ENCODE measurements around the gene FAM107B. TPM values are rescaled to one million over a fixed set of nuclear protein-coding genes. Genes with fewer than 3 reads are reported as not detected.
"Not testable (repeated sequence)": the region's sequence is repeated elsewhere in the genome, so short reads cannot be mapped to it uniquely, and the experiment has no call there.

The FAM107B gene
- total RNA-seq, 2 experiments from 2014 or later: 105 to 129 TPM

- Mint-ChIP-seq H3K9me3 (peaks cover 6% of the 10 kb centered on the region), H3K27ac (no peak overlapping the region), H3K27me3 (ENCODE audit: low read depth) (no peaks in the 10 kb centered on the region), H3K4me3 (no peak overlapping the region), H3K36me3 (ENCODE audit: low read depth) (no peaks in the 10 kb centered on the region), H3K4me1 (ENCODE audit: low read depth) (no peaks in the 10 kb centered on the region)
- CTCF ChIA-PET: no interaction called here
- intact Hi-C loops (cut with micrococcal nuclease): no loop called here
- no peak for DNase-seq
These were observed 77.9 kb downstream of the FAM107B start for GRCh38 chr10:14696821-14697220.

DNA sequence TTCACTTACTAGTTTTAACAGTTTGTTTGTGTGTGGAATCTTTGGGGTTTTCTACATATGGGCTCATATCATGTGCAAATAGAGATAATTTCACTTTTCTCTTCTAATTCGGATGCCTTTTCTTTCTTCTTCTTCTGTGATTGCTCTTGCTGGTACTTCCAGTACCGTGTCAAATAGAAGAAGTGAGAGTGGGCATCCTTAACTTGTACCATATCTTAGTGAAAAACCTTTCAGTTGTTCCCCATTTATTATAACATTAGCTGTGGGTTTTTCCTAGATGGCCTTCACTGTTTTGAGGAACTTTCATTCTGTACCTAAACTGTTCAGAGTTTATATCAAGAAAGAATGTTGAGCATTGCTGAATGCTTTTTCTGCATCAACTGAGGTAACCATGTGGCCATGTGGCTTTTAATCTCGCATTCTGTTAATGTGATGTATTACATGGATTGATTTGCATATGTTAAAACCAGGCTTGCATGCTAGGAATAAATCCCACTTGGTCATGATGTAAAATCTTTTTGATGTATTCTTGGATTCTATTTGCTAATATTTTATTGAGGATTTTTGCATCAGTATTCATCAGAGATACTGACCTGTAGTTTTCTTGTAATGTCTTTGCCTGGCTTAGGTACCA lies 78.7 kb downstream of the FAM107B start:
- intact Hi-C loops (cut with micrococcal nuclease): no loop called here
- CTCF ChIA-PET: no interaction called here
- Mint-ChIP-seq H3K27ac (no peak overlapping the region), H3K9me3 (peaks cover 6% of the 10 kb centered on the region), H3K4me1 (ENCODE audit: low read depth) (no peaks in the 10 kb centered on the region), H3K4me3 (no peak overlapping the region), H3K36me3 (ENCODE audit: low read depth) (no peaks in the 10 kb centered on the region), H3K27me3 (ENCODE audit: low read depth) (no peaks in the 10 kb centered on the region)
- DNase-seq: no peak

DNA sequence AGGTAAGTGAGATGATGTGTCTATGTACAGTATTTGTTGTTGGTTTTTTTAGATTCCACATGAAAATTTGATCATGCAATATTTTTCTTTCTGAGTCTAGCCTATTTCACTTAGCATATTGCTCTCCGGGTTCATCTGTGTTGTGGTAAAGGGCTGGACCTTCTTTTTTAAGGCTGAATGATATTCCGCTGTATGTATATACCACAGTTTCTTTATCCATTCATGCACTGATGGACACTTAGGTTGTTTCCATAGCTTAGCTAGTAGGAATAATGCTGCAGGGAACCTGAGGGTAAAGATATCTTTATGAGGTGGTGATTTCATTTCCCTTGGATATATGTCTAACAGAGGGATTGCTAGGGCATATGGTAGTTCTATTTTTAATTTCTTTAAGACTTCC lies 80.8 kb downstream of the FAM107B start:
- CTCF ChIA-PET: no interaction called here
- no peak overlapping the region for H3K27ac Mint-ChIP-seq
- no peaks in the 10 kb centered on the region for H3K9me3 Mint-ChIP-seq
- no peak overlapping the region for H3K4me3 Mint-ChIP-seq
- no peak for DNase-seq
- peaks cover 2% of the 10 kb centered on the region for H3K4me1 Mint-ChIP-seq (ENCODE audit: low read depth)
- H3K27me3 Mint-ChIP-seq (ENCODE audit: low read depth): no peaks in the 10 kb centered on the region
- intact Hi-C loops (cut with micrococcal nuclease): no loop called here
- no peaks in the 10 kb centered on the region for H3K36me3 Mint-ChIP-seq (ENCODE audit: low read depth)

DNA sequence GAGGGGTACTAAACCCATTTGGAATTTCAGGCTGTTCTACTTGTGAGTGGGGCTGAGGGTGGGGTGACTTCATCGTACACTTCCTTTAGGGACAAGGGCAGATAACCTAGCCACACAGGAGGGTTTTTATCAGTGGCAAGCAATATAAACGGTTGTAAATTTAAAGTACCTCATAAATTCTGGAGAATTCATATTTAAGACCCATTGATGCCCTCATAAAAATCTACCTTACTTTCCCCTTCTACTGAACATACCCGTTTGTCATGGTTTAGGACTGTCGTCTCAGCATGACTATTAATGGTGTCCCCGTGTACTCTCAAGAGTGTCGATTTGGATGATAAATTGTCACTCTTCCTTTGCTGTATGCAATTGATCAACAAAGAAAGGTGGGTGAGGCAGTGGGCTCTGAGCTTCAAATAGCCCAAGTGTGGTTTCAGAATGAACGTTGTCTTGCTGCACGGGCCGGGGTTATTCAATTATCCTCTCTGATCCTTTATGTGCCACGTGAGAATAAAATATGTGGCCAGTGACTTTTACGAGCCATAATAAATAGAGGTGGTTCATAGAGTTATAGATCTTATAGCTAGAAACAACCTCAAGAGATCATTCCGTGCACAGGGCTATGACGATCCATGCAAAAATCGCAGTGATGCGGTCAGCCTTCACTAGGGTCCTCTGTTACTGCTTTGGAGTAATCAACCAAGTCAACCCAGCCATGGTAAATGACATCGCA lies 82.2 kb downstream of the FAM107B start:
- Mint-ChIP-seq H3K9me3 (no peaks in the 10 kb centered on the region), H3K4me1 (ENCODE audit: low read depth) (peaks cover 4% of the 10 kb centered on the region), H3K36me3 (ENCODE audit: low read depth) (no peaks in the 10 kb centered on the region), H3K27ac (no peak overlapping the region), H3K27me3 (ENCODE audit: low read depth) (no peaks in the 10 kb centered on the region), H3K4me3 (no peak overlapping the region)
- CTCF ChIA-PET: no interaction called here
- intact Hi-C loops (cut with micrococcal nuclease): no loop called here
- no peak for DNase-seq

- CTCF ChIA-PET: no interaction called here
- H3K27me3 Mint-ChIP-seq (ENCODE audit: low read depth): no peaks in the 10 kb centered on the region
- no peak overlapping the region for H3K4me3 Mint-ChIP-seq
- no peaks in the 10 kb centered on the region for H3K36me3 Mint-ChIP-seq (ENCODE audit: low read depth)
- DNase-seq: no peak
- no peak overlapping the region for H3K27ac Mint-ChIP-seq
- intact Hi-C loops (cut with micrococcal nuclease): no loop called here
- H3K4me1 Mint-ChIP-seq (ENCODE audit: low read depth): peaks cover 4% of the 10 kb centered on the region
- no peaks in the 10 kb centered on the region for H3K9me3 Mint-ChIP-seq
These were observed 83.3 kb downstream of the FAM107B start for GRCh38 chr10:14691359-14691758.

GRCh38 chr10:14688606-14689005 lies 86.1 kb downstream of the FAM107B start:
- intact Hi-C loops (cut with micrococcal nuclease): no loop called here
- H3K4me1 Mint-ChIP-seq (ENCODE audit: low read depth): peaks cover 8% of the 10 kb centered on the region
- no peak overlapping the region for H3K27ac Mint-ChIP-seq
- no peaks in the 10 kb centered on the region for H3K9me3 Mint-ChIP-seq
- H3K4me3 Mint-ChIP-seq: no peak overlapping the region
- DNase-seq: no peak
- CTCF ChIA-PET: interaction anchor here (0.8 kb wide), 1 partner anchor 11 kb away, joined by 3 read pairs; no protein-coding TSS in a partner anchor
- no peaks in the 10 kb centered on the region for H3K27me3 Mint-ChIP-seq (ENCODE audit: low read depth)
- no peaks in the 10 kb centered on the region for H3K36me3 Mint-ChIP-seq (ENCODE audit: low read depth)

DNA sequence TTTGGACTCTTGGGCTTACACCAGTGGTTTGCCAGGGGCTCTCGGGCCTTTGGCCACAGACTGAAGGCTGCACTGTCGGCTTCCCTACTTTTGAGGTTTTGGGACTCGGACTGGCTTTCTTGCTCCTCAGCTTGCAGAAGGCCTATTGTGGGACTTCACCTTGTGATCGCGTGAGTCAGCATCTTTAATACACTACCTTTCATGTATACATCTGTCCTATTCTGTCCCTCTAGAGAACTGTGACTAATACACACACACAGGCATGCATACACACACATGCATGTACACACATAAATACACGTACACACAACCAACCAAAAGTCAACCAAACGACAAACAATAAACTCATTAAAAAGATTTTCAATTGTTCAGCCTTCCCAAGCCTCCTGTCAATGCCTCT lies 86.5 kb downstream of the FAM107B start:
- intact Hi-C loops (cut with micrococcal nuclease); CTCF ChIA-PET; H3K9me3 Mint-ChIP-seq; DNase-seq; H3K27me3 Mint-ChIP-seq (ENCODE audit: low read depth); H3K36me3 Mint-ChIP-seq (ENCODE audit: low read depth); H3K4me3 Mint-ChIP-seq; H3K27ac Mint-ChIP-seq; H3K4me1 Mint-ChIP-seq (ENCODE audit: low read depth): not testable (repeated sequence)

DNA sequence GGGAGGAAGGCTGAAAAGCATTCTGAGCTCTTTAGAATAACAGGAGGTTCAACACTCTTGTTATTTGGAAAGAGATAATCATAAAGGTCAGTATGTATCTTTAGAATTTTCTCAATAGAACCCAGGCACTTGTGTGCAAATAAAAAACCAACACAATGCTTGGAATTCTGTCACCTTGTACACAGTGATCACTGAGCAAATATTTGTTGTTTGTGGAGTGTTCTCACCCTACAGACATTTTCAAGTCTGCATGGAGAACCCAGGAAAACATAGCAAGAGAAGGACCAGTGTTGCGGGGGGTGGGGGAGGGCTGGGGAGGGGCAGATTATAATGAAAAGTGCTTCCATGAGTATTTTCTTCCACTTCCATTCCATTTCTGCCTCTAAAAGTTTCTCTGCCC lies 87.4 kb downstream of the FAM107B start:
- no peak overlapping the region for H3K4me3 Mint-ChIP-seq
- no peaks in the 10 kb centered on the region for H3K27me3 Mint-ChIP-seq (ENCODE audit: low read depth)
- H3K27ac Mint-ChIP-seq: no peak overlapping the region
- CTCF ChIA-PET: interaction anchor here (1.2 kb wide), 1 partner anchor 135 kb away, joined by 3 read pairs; no protein-coding TSS in a partner anchor
- H3K9me3 Mint-ChIP-seq: no peaks in the 10 kb centered on the region
- DNase-seq: no peak
- H3K4me1 Mint-ChIP-seq (ENCODE audit: low read depth): peaks cover 8% of the 10 kb centered on the region
- no peaks in the 10 kb centered on the region for H3K36me3 Mint-ChIP-seq (ENCODE audit: low read depth)
- intact Hi-C loops (cut with micrococcal nuclease): no loop called here

DNA sequence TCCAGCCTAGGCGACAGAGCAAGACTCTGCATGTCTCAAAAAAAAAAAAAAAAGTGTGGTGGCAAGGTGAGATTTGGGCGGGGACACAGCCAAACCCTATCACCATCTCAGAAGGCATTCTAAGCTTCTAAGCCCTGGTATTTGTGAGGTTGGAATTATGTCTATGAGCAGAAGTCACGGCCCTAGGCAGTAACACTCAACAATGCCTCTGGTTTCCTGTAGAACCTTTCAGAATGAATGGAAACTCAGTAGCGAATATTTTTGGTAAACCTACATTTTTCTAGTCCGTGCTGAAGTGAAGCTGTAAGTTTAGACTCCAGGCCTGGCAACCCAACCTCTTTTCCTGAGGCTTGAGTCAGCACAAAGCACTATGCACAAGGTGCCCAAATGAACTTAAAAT lies 88.3 kb downstream of the FAM107B start:
- H3K4me1 Mint-ChIP-seq (ENCODE audit: low read depth): peaks cover 8% of the 10 kb centered on the region
- no peaks in the 10 kb centered on the region for H3K9me3 Mint-ChIP-seq
- H3K36me3 Mint-ChIP-seq (ENCODE audit: low read depth): no peaks in the 10 kb centered on the region
- H3K27ac Mint-ChIP-seq: no peak overlapping the region
- H3K4me3 Mint-ChIP-seq: no peak overlapping the region
- DNase-seq: no peak
- H3K27me3 Mint-ChIP-seq (ENCODE audit: low read depth): no peaks in the 10 kb centered on the region
- CTCF ChIA-PET: interaction anchor here (0.6 to 1.2 kb wide), 2 partner anchors 136 to 146 kb away, joined by 3 to 4 read pairs; no protein-coding TSS in a partner anchor
- intact Hi-C loops (cut with micrococcal nuclease): no loop called here

GRCh38 chr10:14684354-14684753 lies 90.3 kb downstream of the FAM107B start:
- Mint-ChIP-seq H3K9me3 (no peaks in the 10 kb centered on the region), H3K4me1 (ENCODE audit: low read depth) (peaks cover 6% of the 10 kb centered on the region), H3K27me3 (ENCODE audit: low read depth) (no peaks in the 10 kb centered on the region), H3K4me3 (no peak overlapping the region), H3K27ac (no peak overlapping the region), H3K36me3 (ENCODE audit: low read depth) (no peaks in the 10 kb centered on the region)
- CTCF ChIA-PET: no interaction called here
- intact Hi-C loops (cut with micrococcal nuclease): no loop called here
- DNase-seq: no peak

- CTCF ChIA-PET: interaction anchor here (0.6 kb wide), 1 partner anchor 15 kb away, joined by 3 read pairs; no protein-coding TSS in a partner anchor
- H3K4me1 Mint-ChIP-seq (ENCODE audit: low read depth): peaks cover 5% of the 10 kb centered on the region
- H3K27ac Mint-ChIP-seq: no peak overlapping the region
- no peaks in the 10 kb centered on the region for H3K36me3 Mint-ChIP-seq (ENCODE audit: low read depth)
- no peaks in the 10 kb centered on the region for H3K27me3 Mint-ChIP-seq (ENCODE audit: low read depth)
- DNase-seq: no peak
- H3K9me3 Mint-ChIP-seq: no peaks in the 10 kb centered on the region
- intact Hi-C loops (cut with micrococcal nuclease): no loop called here
- no peak overlapping the region for H3K4me3 Mint-ChIP-seq
These were observed 91.4 kb downstream of the FAM107B start for GRCh38 chr10:14683256-14683655.

- no peak overlapping the region for H3K27ac Mint-ChIP-seq
These were observed 92.9 kb downstream of the FAM107B start for GRCh38 chr10:14681802-14682201.

GRCh38 chr10:14681305-14681704 lies 93.4 kb downstream of the FAM107B start:
- H3K9me3 Mint-ChIP-seq: no peaks in the 10 kb centered on the region
- no peak for DNase-seq
- CTCF ChIA-PET: no interaction called here
- intact Hi-C loops (cut with micrococcal nuclease): no loop called here
- no peaks in the 10 kb centered on the region for H3K36me3 Mint-ChIP-seq (ENCODE audit: low read depth)
- peaks cover 3% of the 10 kb centered on the region for H3K4me1 Mint-ChIP-seq (ENCODE audit: low read depth)
- H3K27ac Mint-ChIP-seq: no peak overlapping the region
- H3K4me3 Mint-ChIP-seq: no peak overlapping the region
- no peaks in the 10 kb centered on the region for H3K27me3 Mint-ChIP-seq (ENCODE audit: low read depth)

More at GRCh38 chr10:14681802-14682201, 92.9 kb downstream of the FAM107B start:
- no peaks in the 10 kb centered on the region for H3K27me3 Mint-ChIP-seq (ENCODE audit: low read depth)
- no peaks in the 10 kb centered on the region for H3K9me3 Mint-ChIP-seq
- H3K36me3 Mint-ChIP-seq (ENCODE audit: low read depth): no peaks in the 10 kb centered on the region
- CTCF ChIA-PET: no interaction called here
- no peak for DNase-seq
- no peak overlapping the region for H3K4me3 Mint-ChIP-seq
- H3K4me1 Mint-ChIP-seq (ENCODE audit: low read depth): peaks cover 4% of the 10 kb centered on the region
- intact Hi-C loops (cut with micrococcal nuclease): no loop called here
